HepG2 (cell line): ENCODE results near the gene TLE1. TPM values are rescaled to one million over a fixed set of nuclear protein-coding genes. Genes with fewer than 3 reads are reported as not detected.

Experiments used
- ATAC-seq: fragments of 200-7000 bp; cut with Tn5 transposase; 3 replicates; pipeline ENCODE4 v1.9.1; 2020; ENCODE audit warnings: mild to moderate bottlenecking, moderate library complexity
- BruUV-seq: library from RNA; stranded (reverse); fragments of 400-500 nt; replicated peaks from 2 replicates; lab custom pipeline; 2021; lab: Mats Ljungman, UMichigan
- CTCF ChIA-PET: fragments of 300-600 bp; formaldehyde crosslinking; extraction: SDS; loops from one replicate; lab custom pipeline; 2021; ENCODE audit warnings: low total read pairs, inconsistent platforms, low intra/inter-chr PET ratio; lab: Yijun Ruan, JAX
- POLR2A ChIA-PET: fragments of 350-600 bp; sonication (Branson Sonifier 250); formaldehyde crosslinking; loops from one replicate; lab custom pipeline; 2020; ENCODE audit warnings: antibody characterized with exemption, inconsistent platforms; lab: Yijun Ruan, JAX
- DNase-seq: peaks from one replicate; pipeline ENCODE4 v3.0.0-alpha.2; 2015; ENCODE audit warnings: low spot score
- FAIRE-seq: peaks from 3 replicates; lab custom pipeline; 2011; peaks lifted over from hg19 to GRCh38; lab: Jason Lieb, UNC
- H2AFZ ChIP-seq: one replicate; pipeline ENCODE4 v1.6.1; 2011; ENCODE audit warnings: low read length, inconsistent platforms
- H3K27ac ChIP-seq: fragments of 300-600 bp; 3 replicates; pipeline ENCODE4 v1.8.0; 2011; ENCODE audit warnings: mixed run types, mild to moderate bottlenecking, mixed read lengths, low read length, inconsistent platforms; ENCODE audit not compliant: insufficient read depth; ENCODE audit errors: extremely low read length
- H3K27me3 ChIP-seq, 2 experiments: fragments of 200-600 bp in 1 of 2; 2 replicates in 1 of 2; 3 replicates in 1 of 2; pipeline versions ENCODE4 v1.6.0 to v1.8.0; 2011; ENCODE audit warnings: low read length in 2 of 2, mild to moderate bottlenecking in 2 of 2, moderate library complexity in 2 of 2, inconsistent platforms in 1 of 2; ENCODE audit not compliant: insufficient read depth in 2 of 2, control insufficient read depth in 1 of 2
- H3K36me3 ChIP-seq, 2 experiments: fragments of 200-600 bp in 1 of 2; replicated peaks in 1 of 2; 2 replicates in 1 of 2; 3 replicates in 1 of 2; pipeline versions ENCODE4 v1.5.1 to v1.8.0; 2011; ENCODE audit warnings: low read length in 2 of 2, inconsistent platforms in 1 of 2; ENCODE audit not compliant: insufficient read depth in 2 of 2, control insufficient read depth in 1 of 2
- H3K4me1 ChIP-seq: 2 replicates; pipeline ENCODE4 v1.5.1; 2012; ENCODE audit warnings: low read length, inconsistent platforms; ENCODE audit not compliant: insufficient read depth
- H3K4me2 ChIP-seq: 2 replicates; pipeline ENCODE4 v1.6.0; 2011; ENCODE audit warnings: low read depth, low read length, inconsistent platforms
- H3K4me3 ChIP-seq, 3 experiments: fragments of 200-600 bp in 1 of 3; sonication (generic), shearing (Covaris generic) in 1 of 3; replicated peaks in 1 of 3; 2 replicates each; pipeline ENCODE4 v1.5.1; 2011 to 2016; ENCODE audit warnings: low read length in 3 of 3, inconsistent platforms in 2 of 3, low read depth in 2 of 3, mild to moderate bottlenecking in 2 of 3, control low read depth in 1 of 3, mixed read lengths in 1 of 3; ENCODE audit not compliant: insufficient read depth in 1 of 3
- H3K79me2 ChIP-seq: one replicate; pipeline ENCODE4 v1.6.1; 2011; ENCODE audit warnings: low read length, inconsistent platforms; ENCODE audit not compliant: insufficient read depth
- H3K9ac ChIP-seq: 2 replicates; pipeline ENCODE4 v1.6.0; 2011; ENCODE audit warnings: mild to moderate bottlenecking, low read depth, low read length, inconsistent platforms; ENCODE audit not compliant: insufficient read depth
- H3K9me3 ChIP-seq: 2 replicates; pipeline ENCODE4 v1.5.1; 2012; ENCODE audit warnings: mild to moderate bottlenecking, low read length
- H4K20me1 ChIP-seq: 2 replicates; pipeline ENCODE4 v1.6.0; 2011; ENCODE audit warnings: inconsistent platforms, mild to moderate bottlenecking, low read length, moderate library complexity; ENCODE audit not compliant: insufficient read depth
- RAD51 ChIP-seq: fragments of 450-650 bp; IDR thresholded peaks from 2 replicates; pipeline ENCODE4 v1.6.1; 2016; ENCODE audit warnings: borderline replicate concordance
- RORA ChIP-seq: sonication (generic); formaldehyde crosslinking; IDR thresholded peaks from 2 replicates; pipeline ENCODE4 v1.5.0; 2020; ENCODE audit warnings: mild to moderate bottlenecking, missing genetic modification reagents, moderate library complexity
- ZFP36 ChIP-seq: fragments of 150-350 bp; IDR thresholded peaks from 2 replicates; pipeline ENCODE4 v1.6.1; 2018; ENCODE audit warnings: borderline replicate concordance, low read length, low read depth; ENCODE audit not compliant: partially characterized antibody
- WGBS: methylation state at CpG from one replicate; pipeline ENCODE4 v1.1.6; 2017; ENCODE audit warnings: low lambda C conversion rate; 5-methylcytosine and 5-hydroxymethylcytosine counted together
- in situ Hi-C: cut with HindIII; loops from 2 replicates; pipeline ENCODE4 v1.10.0; 2017; ENCODE audit warnings: low pct_unique_long_range_greater_than_20kb; ENCODE audit not compliant: extremely low pct_ligation_motif_present
- intact Hi-C: fragments of 100-400 bp; cut with micrococcal nuclease; formaldehyde crosslinking; loops from one replicate; pipeline ENCODE4 v1.10.0; 2022; ENCODE audit not compliant: unreplicated experiment
- polyA plus RNA-seq, 8 experiments: library from polyadenylated mRNA; depleted of rRNA in 3 of 8; stranded (reverse) in 7 of 8; unstranded in 1 of 8; fragments of >200 nt; fragmentation: Illumina TruSeq in 4 of 8; extraction: Trizol in 4 of 8; gene quantifications; 2 replicates each; pipeline versions ENCODE4 v1.2.1 to v1.2.3, GENCODE V29; 2011 to 2016; ENCODE audit warnings: low read depth in 4 of 8, missing spikeins in 1 of 8, mixed read lengths in 1 of 8; ENCODE audit not compliant: insufficient read depth in 1 of 8
- total RNA-seq, 5 experiments: library from RNA; depleted of rRNA; stranded (reverse); fragments of >200 nt; fragmentation: Illumina TruSeq; extraction: Trizol; gene quantifications; 2 replicates each; pipeline ENCODE4 v1.2.3, GENCODE V29; 2016; ENCODE audit warnings: low read depth in 1 of 5
- TF ChIP-seq, protein P1 (sequence below): sonication (generic); formaldehyde crosslinking; IDR thresholded peaks from 2 replicates; pipeline ENCODE4 v1.4.0; 2020; ENCODE audit warnings: low read depth, missing genetic modification reagents
- TF ChIP-seq, protein P2 (sequence below): sonication (generic); formaldehyde crosslinking; IDR thresholded peaks from 2 replicates; pipeline ENCODE4 v1.4.0; 2020; ENCODE audit warnings: mild to moderate bottlenecking, missing genetic modification reagents
- TF ChIP-seq, protein P3 (sequence below): sonication (generic); formaldehyde crosslinking; IDR thresholded peaks from 2 replicates; pipeline ENCODE4 v1.8.0; 2022; ENCODE audit warnings: mild to moderate bottlenecking, missing genetic modification reagents, moderate library complexity

The TLE1 gene
- total and polyA plus RNA-seq, 2 of the 13 experiments (the other 11 are each of a cell fraction or from before 2014, with no cell fraction given) = 35.9 to 109 TPM

DNA sequence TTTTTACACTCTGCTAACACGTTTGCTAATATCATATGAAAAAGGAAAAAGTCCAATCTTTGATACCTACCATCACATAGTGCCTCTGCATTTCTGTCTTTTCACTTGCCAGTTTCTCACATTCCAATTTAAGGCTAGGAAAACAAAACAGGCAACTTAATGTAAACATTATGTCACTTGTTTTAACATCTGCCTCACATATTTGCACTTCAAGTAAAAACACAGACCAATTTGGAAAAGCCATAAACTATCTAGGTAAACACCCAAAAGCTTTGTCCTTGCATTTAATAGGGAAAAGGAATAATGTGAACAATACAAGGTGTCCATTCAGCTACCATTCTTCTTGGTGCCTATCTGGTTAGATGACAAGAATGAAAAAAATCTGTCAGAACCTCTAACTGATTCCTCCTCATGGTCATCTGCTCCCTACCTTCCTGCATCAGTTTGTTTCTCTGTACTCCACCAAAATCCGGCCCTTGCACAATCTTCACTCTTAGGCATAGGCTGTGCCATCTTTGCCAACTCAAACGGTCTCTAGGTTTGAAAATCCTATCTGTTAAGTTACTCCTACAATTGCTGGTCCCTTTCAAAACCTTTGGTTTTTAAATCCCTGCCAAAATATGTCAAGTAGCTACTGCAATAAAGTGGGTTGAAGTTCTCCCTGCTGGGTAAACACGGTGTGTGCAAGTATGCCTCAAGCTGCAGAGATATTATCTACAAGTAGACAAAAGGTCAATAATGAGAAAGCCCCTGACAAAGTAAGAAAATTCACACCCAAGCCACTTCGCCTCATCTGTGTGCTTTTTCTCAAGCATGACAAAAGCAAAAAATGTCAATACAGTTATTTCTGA, 3.4 kb downstream of the TLE1 start (continued):
- TF ChIP-seq, protein P1, sequence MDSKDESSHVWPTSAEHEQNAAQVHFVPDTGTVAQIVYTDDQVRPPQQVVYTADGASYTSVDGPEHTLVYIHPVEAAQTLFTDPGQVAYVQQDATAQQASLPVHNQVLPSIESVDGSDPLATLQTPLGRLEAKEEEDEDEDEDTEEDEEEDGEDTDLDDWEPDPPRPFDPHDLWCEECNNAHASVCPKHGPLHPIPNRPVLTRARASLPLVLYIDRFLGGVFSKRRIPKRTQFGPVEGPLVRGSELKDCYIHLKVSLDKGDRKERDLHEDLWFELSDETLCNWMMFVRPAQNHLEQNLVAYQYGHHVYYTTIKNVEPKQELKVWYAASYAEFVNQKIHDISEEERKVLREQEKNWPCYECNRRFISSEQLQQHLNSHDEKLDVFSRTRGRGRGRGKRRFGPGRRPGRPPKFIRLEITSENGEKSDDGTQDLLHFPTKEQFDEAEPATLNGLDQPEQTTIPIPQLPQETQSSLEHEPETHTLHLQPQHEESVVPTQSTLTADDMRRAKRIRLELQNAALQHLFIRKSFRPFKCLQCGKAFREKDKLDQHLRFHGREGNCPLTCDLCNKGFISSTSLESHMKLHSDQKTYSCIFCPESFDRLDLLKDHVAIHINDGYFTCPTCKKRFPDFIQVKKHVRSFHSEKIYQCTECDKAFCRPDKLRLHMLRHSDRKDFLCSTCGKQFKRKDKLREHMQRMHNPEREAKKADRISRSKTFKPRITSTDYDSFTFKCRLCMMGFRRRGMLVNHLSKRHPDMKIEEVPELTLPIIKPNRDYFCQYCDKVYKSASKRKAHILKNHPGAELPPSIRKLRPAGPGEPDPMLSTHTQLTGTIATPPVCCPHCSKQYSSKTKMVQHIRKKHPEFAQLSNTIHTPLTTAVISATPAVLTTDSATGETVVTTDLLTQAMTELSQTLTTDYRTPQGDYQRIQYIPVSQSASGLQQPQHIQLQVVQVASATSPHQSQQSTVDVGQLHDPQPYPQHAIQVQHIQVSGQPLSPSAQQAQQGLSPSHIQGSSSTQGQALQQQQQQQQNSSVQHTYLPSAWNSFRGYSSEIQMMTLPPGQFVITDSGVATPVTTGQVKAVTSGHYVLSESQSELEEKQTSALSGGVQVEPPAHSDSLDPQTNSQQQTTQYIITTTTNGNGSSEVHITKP (CRISPR knock-in tag) = no peak

DNA sequence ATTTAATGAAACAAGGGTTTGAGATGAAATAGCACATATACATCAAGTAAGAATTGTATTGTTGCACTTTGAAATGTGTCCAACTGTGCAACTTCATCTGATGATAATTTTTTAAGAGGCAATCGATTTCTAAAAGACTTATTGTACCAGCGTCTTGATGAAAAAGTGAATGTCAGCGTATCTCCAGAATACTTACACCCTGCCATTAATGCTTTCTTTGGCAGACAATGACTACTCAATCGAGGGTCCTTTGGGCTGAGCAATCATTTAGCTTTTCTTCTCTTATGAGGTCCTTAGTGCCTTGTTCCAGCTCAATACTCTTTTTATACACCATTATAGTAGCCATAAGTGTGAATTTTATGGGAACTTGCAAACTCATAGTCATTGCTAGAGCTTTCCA, 4.7 kb downstream of the TLE1 start:
- CTCF ChIA-PET = no interaction called here
- H3K79me2 ChIP-seq = peaks cover 91% of the 10 kb centered on the region
- H3K27ac ChIP-seq = peak overlapping the region; percentile 91
- TF ChIP-seq ZFP36 (no peak), RAD51 (no peak), RORA (no peak)
- TF ChIP-seq, protein P2, sequence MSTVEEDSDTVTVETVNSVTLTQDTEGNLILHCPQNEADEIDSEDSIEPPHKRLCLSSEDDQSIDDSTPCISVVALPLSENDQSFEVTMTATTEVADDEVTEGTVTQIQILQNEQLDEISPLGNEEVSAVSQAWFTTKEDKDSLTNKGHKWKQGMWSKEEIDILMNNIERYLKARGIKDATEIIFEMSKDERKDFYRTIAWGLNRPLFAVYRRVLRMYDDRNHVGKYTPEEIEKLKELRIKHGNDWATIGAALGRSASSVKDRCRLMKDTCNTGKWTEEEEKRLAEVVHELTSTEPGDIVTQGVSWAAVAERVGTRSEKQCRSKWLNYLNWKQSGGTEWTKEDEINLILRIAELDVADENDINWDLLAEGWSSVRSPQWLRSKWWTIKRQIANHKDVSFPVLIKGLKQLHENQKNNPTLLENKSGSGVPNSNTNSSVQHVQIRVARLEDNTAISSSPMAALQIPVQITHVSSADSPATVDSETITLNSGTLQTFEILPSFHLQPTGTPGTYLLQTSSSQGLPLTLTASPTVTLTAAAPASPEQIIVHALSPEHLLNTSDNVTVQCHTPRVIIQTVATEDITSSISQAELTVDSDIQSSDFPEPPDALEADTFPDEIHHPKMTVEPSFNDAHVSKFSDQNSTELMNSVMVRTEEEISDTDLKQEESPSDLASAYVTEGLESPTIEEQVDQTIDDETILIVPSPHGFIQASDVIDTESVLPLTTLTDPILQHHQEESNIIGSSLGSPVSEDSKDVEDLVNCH (CRISPR knock-in tag) = no peak
- TF ChIP-seq, protein P3, sequence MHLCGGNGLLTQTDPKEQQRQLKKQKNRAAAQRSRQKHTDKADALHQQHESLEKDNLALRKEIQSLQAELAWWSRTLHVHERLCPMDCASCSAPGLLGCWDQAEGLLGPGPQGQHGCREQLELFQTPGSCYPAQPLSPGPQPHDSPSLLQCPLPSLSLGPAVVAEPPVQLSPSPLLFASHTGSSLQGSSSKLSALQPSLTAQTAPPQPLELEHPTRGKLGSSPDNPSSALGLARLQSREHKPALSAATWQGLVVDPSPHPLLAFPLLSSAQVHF (CRISPR knock-in tag) = no peak
- FAIRE-seq (no peak), ATAC-seq (no peak), DNase-seq (no peak)
- H3K9me3 ChIP-seq = no peaks in the 10 kb centered on the region
- peaks cover 3 to 41% of the 10 kb centered on the region in 2 experiments; a peak in 3 of 5 replicates for H3K36me3 ChIP-seq
- H2AFZ ChIP-seq = no peak overlapping the region
- H3K27me3 ChIP-seq = no peaks in the 10 kb centered on the region; a peak in 1 of 5 replicates
- POLR2A ChIA-PET = no interaction called here
- WGBS = 54% methylated on average over 4 of the region's 4 CpGs
- peaks cover 67% of the 10 kb centered on the region for H3K4me1 ChIP-seq
- H3K9ac ChIP-seq = peak overlapping the region; percentile 89; the same call in 1 of the 2 replicates
- peaks cover 60% of the 10 kb centered on the region for H4K20me1 ChIP-seq
- no TSS peak for BruUV-seq
- intact Hi-C loops = loop anchor here (5.0 kb wide), 1 partner anchor 158 kb away; no protein-coding TSS in a partner anchor
- peak overlapping the region; percentile 87 to 93 (median 92); a peak in 5 of 6 replicates for H3K4me3 ChIP-seq
- in situ Hi-C loops = loop anchor here (10.0 kb wide), 1 partner anchor 160 kb away; no protein-coding TSS in a partner anchor
- H3K4me2 ChIP-seq = peak overlapping the region; percentile 80
